Activated CD4-positive, CD25-positive, alpha-beta regulatory T cell (primary cell): ENCODE results near the gene KAZN.

Experiments used
- DNase-seq, 4 experiments: peaks; one replicate each; lab custom pipeline; 2025; lab: John Stamatoyannopoulos, UW

KAZN gene

GRCh38 chr1:14742181-14742980 is 143.9 kb downstream of the KAZN start:
- DNase-seq, result no peak

GRCh38 chr1:14743368-14743767 is 144.9 kb downstream of the KAZN start:
- DNase-seq, result no peak

GRCh38 chr1:14745001-14745720 is 146.7 kb downstream of the KAZN start:
- DNase-seq, result no peak

GRCh38 chr1:14745789-14746188 is 147.3 kb downstream of the KAZN start:
- no peak for DNase-seq

GRCh38 chr1:14746393-14746792 is 147.9 kb downstream of the KAZN start:
- DNase-seq, result no peak

GRCh38 chr1:14748151-14748550 is 149.7 kb downstream of the KAZN start:
- no peak for DNase-seq

- no peak for DNase-seq
Observed at GRCh38 chr1:14748977-14749376, 150.5 kb downstream of the KAZN start.

GRCh38 chr1:14750490-14750889 is 152.0 kb downstream of the KAZN start:
- DNase-seq, result no peak

GRCh38 chr1:14755518-14756252 is 157.2 kb downstream of the KAZN start:
- DNase-seq, result no peak

- DNase-seq, result no peak
Observed at GRCh38 chr1:14756589-14757285, 158.3 kb downstream of the KAZN start.

GRCh38 chr1:14757286-14757625 is 158.8 kb downstream of the KAZN start:
- no peak for DNase-seq

- no peak for DNase-seq
Observed at GRCh38 chr1:14759042-14759818, 160.7 kb downstream of the KAZN start.

- no peak for DNase-seq
Observed at GRCh38 chr1:14759843-14760242, 161.4 kb downstream of the KAZN start.

- DNase-seq, result no peak
Observed at GRCh38 chr1:14760780-14761179, 162.3 kb downstream of the KAZN start.

- no peak for DNase-seq
Observed at GRCh38 chr1:14761291-14762153, 163.0 kb downstream of the KAZN start.

- no peak for DNase-seq
Observed at GRCh38 chr1:14763977-14764376, 165.5 kb downstream of the KAZN start.

GRCh38 chr1:14765773-14766172 is 167.3 kb downstream of the KAZN start:
- no peak for DNase-seq

- no peak for DNase-seq
Observed at GRCh38 chr1:14767075-14767474, 168.6 kb downstream of the KAZN start.

- DNase-seq, result no peak
Observed at GRCh38 chr1:14768582-14769304, 170.3 kb downstream of the KAZN start.
